ENCODE data around the gene RBM39.

- TF ChIP-seq CTCF (IDR thresholded peaks at IDR 0.05) (no peak), POLR2A (IDR thresholded peaks at IDR 0.05) (no peak)
These were observed 10.0 kb downstream of the RBM39 start for GRCh38 chr20:35731862-35732643.
